HL-60 (cell line): ENCODE data around the gene RAI1.

Source experiments
- GABPA ChIP-seq: IDR thresholded peaks from 2 replicates; pipeline ENCODE4 v1.6.1; 2012; ENCODE audit warnings: low read depth
- POLR2AphosphoS5 ChIP-seq: IDR thresholded peaks from 2 replicates; pipeline ENCODE4 v1.6.1; 2012; ENCODE audit warnings: low read depth
- TF ChIP-seq, protein P1 (sequence below): IDR thresholded peaks from one replicate; pipeline ENCODE4 v1.5.1; 2011; ENCODE audit warnings: low read length, control low read depth, inconsistent platforms; ENCODE audit not compliant: insufficient read depth
- TF ChIP-seq, protein P2 (sequence below): IDR thresholded peaks from 2 replicates; pipeline ENCODE4 v1.6.1; 2012; ENCODE audit warnings: low read depth; ENCODE audit not compliant: insufficient replicate concordance

DNA sequence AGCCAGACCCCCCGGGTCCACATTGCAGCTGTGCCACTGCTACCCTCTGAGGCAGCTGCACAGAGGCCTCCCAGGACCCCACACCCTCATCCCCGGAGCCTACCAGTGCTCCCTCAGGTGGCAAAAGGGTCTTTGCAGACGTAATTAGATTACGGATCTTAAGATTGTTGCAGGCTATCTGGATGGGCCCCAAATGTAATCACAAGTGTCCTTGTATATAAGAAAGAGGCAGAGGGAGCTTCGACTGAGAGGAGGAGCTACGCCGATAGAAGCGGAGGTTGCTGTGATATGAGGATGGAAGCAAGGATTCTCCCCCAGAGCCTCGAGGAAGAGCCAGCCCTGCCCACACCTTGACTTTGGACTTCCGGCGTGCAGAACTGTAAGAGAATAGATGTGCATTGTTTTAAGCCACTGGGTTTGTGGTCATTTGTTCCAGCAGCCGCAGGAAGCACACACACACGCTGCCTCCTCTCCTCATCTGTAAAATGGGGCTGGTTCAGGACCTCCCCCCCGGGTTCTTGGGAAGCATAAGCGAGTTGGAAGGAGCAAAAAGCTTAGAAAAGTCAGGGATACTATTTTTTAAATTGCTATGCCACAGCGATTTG, 10.5 kb upstream of the RAI1 start:
- TF ChIP-seq POLR2AphosphoS5 = no peak
- TF ChIP-seq, protein P1, sequence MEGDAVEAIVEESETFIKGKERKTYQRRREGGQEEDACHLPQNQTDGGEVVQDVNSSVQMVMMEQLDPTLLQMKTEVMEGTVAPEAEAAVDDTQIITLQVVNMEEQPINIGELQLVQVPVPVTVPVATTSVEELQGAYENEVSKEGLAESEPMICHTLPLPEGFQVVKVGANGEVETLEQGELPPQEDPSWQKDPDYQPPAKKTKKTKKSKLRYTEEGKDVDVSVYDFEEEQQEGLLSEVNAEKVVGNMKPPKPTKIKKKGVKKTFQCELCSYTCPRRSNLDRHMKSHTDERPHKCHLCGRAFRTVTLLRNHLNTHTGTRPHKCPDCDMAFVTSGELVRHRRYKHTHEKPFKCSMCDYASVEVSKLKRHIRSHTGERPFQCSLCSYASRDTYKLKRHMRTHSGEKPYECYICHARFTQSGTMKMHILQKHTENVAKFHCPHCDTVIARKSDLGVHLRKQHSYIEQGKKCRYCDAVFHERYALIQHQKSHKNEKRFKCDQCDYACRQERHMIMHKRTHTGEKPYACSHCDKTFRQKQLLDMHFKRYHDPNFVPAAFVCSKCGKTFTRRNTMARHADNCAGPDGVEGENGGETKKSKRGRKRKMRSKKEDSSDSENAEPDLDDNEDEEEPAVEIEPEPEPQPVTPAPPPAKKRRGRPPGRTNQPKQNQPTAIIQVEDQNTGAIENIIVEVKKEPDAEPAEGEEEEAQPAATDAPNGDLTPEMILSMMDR = no peak
- TF ChIP-seq GABPA = no peak
- TF ChIP-seq, protein P2, sequence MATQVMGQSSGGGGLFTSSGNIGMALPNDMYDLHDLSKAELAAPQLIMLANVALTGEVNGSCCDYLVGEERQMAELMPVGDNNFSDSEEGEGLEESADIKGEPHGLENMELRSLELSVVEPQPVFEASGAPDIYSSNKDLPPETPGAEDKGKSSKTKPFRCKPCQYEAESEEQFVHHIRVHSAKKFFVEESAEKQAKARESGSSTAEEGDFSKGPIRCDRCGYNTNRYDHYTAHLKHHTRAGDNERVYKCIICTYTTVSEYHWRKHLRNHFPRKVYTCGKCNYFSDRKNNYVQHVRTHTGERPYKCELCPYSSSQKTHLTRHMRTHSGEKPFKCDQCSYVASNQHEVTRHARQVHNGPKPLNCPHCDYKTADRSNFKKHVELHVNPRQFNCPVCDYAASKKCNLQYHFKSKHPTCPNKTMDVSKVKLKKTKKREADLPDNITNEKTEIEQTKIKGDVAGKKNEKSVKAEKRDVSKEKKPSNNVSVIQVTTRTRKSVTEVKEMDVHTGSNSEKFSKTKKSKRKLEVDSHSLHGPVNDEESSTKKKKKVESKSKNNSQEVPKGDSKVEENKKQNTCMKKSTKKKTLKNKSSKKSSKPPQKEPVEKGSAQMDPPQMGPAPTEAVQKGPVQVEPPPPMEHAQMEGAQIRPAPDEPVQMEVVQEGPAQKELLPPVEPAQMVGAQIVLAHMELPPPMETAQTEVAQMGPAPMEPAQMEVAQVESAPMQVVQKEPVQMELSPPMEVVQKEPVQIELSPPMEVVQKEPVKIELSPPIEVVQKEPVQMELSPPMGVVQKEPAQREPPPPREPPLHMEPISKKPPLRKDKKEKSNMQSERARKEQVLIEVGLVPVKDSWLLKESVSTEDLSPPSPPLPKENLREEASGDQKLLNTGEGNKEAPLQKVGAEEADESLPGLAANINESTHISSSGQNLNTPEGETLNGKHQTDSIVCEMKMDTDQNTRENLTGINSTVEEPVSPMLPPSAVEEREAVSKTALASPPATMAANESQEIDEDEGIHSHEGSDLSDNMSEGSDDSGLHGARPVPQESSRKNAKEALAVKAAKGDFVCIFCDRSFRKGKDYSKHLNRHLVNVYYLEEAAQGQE = no peak
